GM10266 (cell line): Measurements from ENCODE around the gene IRF2BPL.

Experiments used
- DNase-seq: peaks from one replicate; pipeline ENCODE4 v3.0.0; 2012; ENCODE audit errors: extremely low spot score
- CTCF ChIP-seq: IDR thresholded peaks from 2 replicates; pipeline ENCODE4 v1.5.1; 2012; ENCODE audit warnings: mild to moderate bottlenecking, low read depth; ENCODE audit not compliant: control insufficient read depth, insufficient read depth; ENCODE audit errors: missing control alignments

IRF2BPL gene

DNA sequence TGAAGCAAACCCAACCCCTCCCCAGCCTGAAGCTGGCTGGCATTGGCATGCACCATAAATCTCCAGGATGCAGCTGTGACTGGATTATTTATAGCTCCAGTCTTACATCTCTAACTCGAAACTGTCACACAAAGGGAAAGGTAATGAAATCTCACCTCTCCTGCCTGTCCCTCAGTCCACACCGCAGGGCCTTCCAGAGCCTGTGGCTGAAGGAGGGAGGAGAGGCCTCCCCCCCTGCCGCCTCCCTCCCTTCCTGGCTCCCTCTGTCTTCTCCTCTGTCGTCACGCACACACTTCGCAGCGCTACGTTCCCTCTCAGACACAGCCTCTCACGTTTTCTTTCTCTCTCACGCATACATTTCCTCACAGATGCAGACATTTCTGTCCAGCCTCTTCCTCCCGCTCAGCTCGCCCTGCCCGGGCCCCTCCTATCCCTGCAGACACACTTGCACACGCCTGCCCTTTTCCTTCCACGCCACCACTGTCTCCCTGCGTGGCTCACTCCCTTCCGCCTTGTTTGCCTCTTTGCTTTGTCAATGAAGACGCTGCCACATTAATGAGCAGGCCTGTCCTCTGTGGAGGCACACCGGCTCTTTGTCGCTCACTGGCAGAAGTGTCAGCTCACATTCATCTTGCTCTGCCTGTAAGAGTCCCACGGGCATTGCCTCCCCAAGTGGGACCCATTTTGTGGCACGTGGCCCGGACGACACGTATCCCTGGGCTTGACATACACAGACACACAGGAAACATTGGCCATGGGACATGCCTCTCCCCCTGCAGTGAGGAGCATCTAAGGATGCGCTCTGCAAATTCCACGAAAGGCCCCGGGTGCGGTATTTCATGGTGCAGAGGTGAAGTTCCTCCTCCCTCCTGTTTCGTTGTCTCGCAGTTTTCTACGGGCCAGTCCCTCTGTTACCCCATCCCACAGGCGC is 27.9 kb downstream of the IRF2BPL start:
- DNase-seq, result no peak

DNA sequence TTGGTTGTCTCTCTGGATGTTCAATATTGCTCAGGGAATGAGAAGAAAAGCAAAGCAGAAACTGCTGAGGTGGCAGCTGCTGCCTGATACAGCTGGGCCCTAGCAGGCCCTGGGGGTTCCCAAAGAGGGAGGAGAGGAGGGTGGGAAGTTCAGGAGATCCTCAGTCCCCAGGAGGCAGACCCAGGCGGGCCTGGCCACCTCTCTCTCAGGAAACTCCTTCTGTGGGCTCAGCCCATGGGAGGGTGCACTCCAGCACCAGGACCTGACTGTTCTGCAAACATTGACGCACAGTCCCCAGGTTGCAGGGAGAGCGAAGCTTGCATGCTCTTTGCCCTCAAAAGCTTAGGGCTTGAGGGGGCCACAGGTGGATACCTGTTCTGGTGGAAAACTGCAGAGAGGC is 29.6 kb downstream of the IRF2BPL start:
- no peak for TF ChIP-seq CTCF
- DNase-seq, result no peak

More for the DNA sequence above, 27.9 kb downstream of the IRF2BPL start:
- TF ChIP-seq CTCF, result no peak

- no peak for TF ChIP-seq CTCF
- DNase-seq, result no peak
These were observed 31.1 kb downstream of the IRF2BPL start for GRCh38 chr14:76997257-76997970.

GRCh38 chr14:76996563-76997146 is 31.9 kb downstream of the IRF2BPL start:
- DNase-seq, result no peak
- TF ChIP-seq CTCF, result no peak

DNA sequence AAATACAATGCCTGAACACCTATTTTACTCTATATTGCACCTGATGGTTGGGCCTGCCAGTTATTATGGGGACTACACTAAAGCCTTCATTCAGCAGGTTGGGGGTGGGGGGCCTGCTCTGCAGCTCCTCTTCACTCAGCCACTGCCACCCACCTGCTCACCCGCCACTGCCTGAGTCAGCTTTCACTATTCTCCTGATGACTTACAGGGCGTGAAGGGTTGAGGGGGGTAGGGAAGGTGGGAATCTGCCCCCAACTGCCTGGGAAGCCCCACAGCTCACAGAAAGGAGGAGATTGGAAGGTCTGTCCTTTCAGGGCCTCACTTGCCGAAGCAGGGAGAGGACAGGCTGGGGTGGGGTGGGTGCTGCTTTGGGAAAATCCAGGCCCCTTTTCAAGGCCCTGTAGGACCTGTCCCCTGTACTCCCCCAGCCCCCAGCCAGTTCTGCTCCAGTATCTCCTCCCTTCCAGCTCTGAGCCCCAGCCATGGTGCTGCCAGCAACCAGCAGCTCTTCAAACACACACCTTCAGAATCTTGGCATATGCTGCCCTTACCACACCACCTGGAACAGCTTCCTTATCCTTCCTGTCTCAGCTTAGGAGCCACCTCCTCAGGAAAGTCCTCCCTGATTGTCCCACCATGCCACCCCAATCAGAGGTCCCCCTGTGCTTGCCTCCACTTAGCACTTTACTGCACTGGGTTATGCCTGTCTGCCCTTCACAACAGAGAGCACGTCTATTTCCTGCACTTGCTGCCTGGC is 33.1 kb downstream of the IRF2BPL start:
- no peak for DNase-seq
- no peak for TF ChIP-seq CTCF

DNA sequence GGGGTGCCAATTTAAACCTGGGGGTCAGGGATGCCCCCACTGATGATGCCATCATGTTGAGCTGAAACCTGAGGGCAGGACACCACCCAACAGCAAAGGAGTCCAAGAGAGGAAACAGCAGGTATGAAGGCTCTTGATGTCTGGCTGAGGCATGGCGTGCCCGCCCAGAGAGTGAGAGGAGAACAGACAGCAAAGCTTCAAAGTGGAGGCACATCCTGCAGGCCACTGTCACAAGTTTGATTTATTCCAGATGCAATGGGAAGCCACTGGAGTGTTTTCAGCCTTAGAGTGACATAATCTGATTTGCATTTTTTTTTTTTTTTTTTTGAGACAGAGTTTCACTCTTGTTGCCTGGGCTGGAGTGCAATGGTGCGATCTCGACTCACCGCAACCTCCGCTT is 34.8 kb downstream of the IRF2BPL start:
- no peak for TF ChIP-seq CTCF
- no peak for DNase-seq
